Adipocyte (in vitro differentiated cells): ENCODE results near the gene GABRD.

Experiments used
- DNase-seq: peaks from one replicate; pipeline ENCODE4 v3.0.0-alpha.2; 2015; ENCODE audit warnings: low read depth
- H3K27me3 ChIP-seq: replicated peaks from 2 replicates; pipeline ENCODE4 v1.7.0; 2013; ENCODE audit warnings: mild to moderate bottlenecking, low read length, moderate library complexity; ENCODE audit not compliant: control insufficient read depth, insufficient read depth
- H3K36me3 ChIP-seq: 2 replicates; pipeline ENCODE4 v1.7.0; 2013; ENCODE audit warnings: low read length, mild to moderate bottlenecking, moderate library complexity; ENCODE audit not compliant: control insufficient read depth, insufficient read depth, severe bottlenecking
- H3K4me1 ChIP-seq: 2 replicates; pipeline ENCODE4 v1.7.0; 2013; ENCODE audit warnings: mild to moderate bottlenecking, low read length, moderate library complexity; ENCODE audit not compliant: control insufficient read depth, insufficient read depth
- H3K4me3 ChIP-seq: 2 replicates; pipeline ENCODE4 v1.7.0; 2013; ENCODE audit warnings: mild to moderate bottlenecking, low read length, moderate library complexity
- H3K9ac ChIP-seq: 2 replicates; pipeline ENCODE4 v1.7.0; 2013; ENCODE audit warnings: mild to moderate bottlenecking, low read length, moderate library complexity
- H3K9me3 ChIP-seq: 2 replicates; pipeline ENCODE4 v1.7.0; 2013; ENCODE audit warnings: mild to moderate bottlenecking, low read length, moderate library complexity; ENCODE audit not compliant: control insufficient read depth

The GABRD gene

GRCh38 chr1:2032737-2033136 is 13.6 kb downstream of the GABRD start:
- H3K4me3 ChIP-seq: no peak overlapping the region
- H3K9me3 ChIP-seq: no peaks in the 10 kb centered on the region
- H3K36me3 ChIP-seq: no peaks in the 10 kb centered on the region
- peak; percentile 9 for DNase-seq
- no peaks in the 10 kb centered on the region for H3K4me1 ChIP-seq
- H3K27me3 ChIP-seq: peaks cover 27% of the 10 kb centered on the region
- H3K9ac ChIP-seq: no peak overlapping the region

- Histone ChIP-seq H3K27me3 (peaks cover 31% of the 10 kb centered on the region), H3K4me3 (no peak overlapping the region), H3K9ac (no peak overlapping the region), H3K36me3 (no peaks in the 10 kb centered on the region), H3K9me3 (peaks cover 4% of the 10 kb centered on the region), H3K4me1 (no peaks in the 10 kb centered on the region)
- no peak for DNase-seq
These were observed 14.0 kb downstream of the GABRD start for GRCh38 chr1:2033165-2033564.

- peaks cover 30% of the 10 kb centered on the region for H3K27me3 ChIP-seq
- no peak for DNase-seq
- H3K4me3 ChIP-seq: no peak overlapping the region
- no peaks in the 10 kb centered on the region for H3K4me1 ChIP-seq
- peaks cover 16% of the 10 kb centered on the region for H3K9me3 ChIP-seq
- no peak overlapping the region for H3K9ac ChIP-seq
- no peaks in the 10 kb centered on the region for H3K36me3 ChIP-seq
These were observed 17.1 kb downstream of the GABRD start for GRCh38 chr1:2036287-2036686.

GRCh38 chr1:2037314-2037979 is 18.3 kb downstream of the GABRD start:
- H3K9me3 ChIP-seq: peaks cover 16% of the 10 kb centered on the region
- H3K27me3 ChIP-seq: peaks cover 37% of the 10 kb centered on the region
- H3K4me3 ChIP-seq: no peak overlapping the region
- H3K4me1 ChIP-seq: no peaks in the 10 kb centered on the region
- H3K9ac ChIP-seq: no peak overlapping the region
- no peak for DNase-seq
- no peaks in the 10 kb centered on the region for H3K36me3 ChIP-seq

- peaks cover 33% of the 10 kb centered on the region for H3K27me3 ChIP-seq
- H3K36me3 ChIP-seq: no peaks in the 10 kb centered on the region
- peaks cover 16% of the 10 kb centered on the region for H3K9me3 ChIP-seq
- H3K4me1 ChIP-seq: no peaks in the 10 kb centered on the region
- no peak for DNase-seq
- H3K9ac ChIP-seq: no peak overlapping the region
- H3K4me3 ChIP-seq: no peak overlapping the region
These were observed 19.1 kb downstream of the GABRD start for GRCh38 chr1:2038229-2038628.

- H3K27me3 ChIP-seq: peaks cover 35% of the 10 kb centered on the region
- H3K4me3 ChIP-seq: no peak overlapping the region
- H3K9me3 ChIP-seq: peaks cover 16% of the 10 kb centered on the region
- DNase-seq: no peak
- H3K9ac ChIP-seq: no peak overlapping the region
- no peaks in the 10 kb centered on the region for H3K36me3 ChIP-seq
- H3K4me1 ChIP-seq: no peaks in the 10 kb centered on the region
These were observed 20.1 kb downstream of the GABRD start for GRCh38 chr1:2039251-2039650.

GRCh38 chr1:2041305-2041704 is 22.2 kb downstream of the GABRD start:
- Histone ChIP-seq H3K27me3 (peaks cover 36% of the 10 kb centered on the region), H3K4me3 (no peak overlapping the region), H3K4me1 (peaks cover 14% of the 10 kb centered on the region), H3K9ac (no peak overlapping the region), H3K36me3 (no peaks in the 10 kb centered on the region), H3K9me3 (peaks cover 16% of the 10 kb centered on the region)
- no peak for DNase-seq

- Histone ChIP-seq H3K9ac (no peak overlapping the region), H3K36me3 (no peaks in the 10 kb centered on the region), H3K27me3 (peaks cover 36% of the 10 kb centered on the region), H3K9me3 (peaks cover 16% of the 10 kb centered on the region), H3K4me1 (peaks cover 17% of the 10 kb centered on the region), H3K4me3 (no peak overlapping the region)
- DNase-seq: no peak
These were observed 22.7 kb downstream of the GABRD start for GRCh38 chr1:2041887-2042286.

DNA sequence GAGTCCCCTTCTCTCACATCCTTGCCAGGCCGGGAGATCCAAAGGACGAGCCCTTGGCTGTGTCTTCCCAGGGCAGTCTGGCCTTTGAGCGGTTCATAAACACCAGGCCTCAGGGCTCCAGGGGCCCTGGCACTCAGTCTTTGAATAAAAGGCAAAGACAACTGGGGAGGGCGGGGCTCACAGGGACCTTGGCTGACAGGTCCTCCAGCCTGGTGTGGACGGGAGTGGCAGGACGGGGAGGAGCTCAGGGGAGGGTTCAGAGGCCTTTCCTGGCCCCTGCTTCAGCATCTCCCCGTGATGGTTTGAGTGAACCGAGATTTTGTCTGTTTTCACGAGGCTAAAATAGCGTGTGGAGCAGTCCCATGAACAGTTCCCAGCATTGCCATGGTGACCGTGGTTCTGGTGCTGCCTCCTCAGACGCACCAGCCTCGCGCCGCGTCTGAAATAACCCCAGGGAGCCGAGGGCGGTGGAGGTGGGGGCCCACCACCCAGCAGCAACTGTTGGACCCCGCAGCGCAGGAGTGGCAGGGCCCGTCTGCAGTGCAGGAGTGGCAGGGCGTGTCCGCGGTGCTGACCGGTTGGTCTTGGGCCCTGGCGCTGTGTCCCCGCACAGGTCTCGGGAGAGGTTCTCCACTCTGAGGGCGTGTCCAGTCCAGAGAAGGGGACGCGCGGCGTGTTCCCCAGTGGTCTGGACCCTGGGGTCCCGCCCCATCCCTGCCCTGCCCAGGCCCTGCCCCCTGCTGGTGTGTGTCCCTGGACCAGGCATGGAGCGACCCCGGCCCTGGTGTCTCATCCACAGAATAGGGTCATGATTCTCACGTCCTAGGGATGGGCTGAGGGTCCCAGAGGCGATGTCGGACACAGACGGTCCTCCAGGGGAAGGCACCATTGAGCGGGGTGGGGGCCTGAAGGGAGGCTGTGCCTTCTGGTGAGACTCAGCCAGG is 24.0 kb downstream of the GABRD start:
- H3K9me3 ChIP-seq: peaks cover 13% of the 10 kb centered on the region
- no peak overlapping the region for H3K4me3 ChIP-seq
- H3K27me3 ChIP-seq: peaks cover 35% of the 10 kb centered on the region
- H3K9ac ChIP-seq: no peak overlapping the region
- no peak for DNase-seq
- H3K36me3 ChIP-seq: no peaks in the 10 kb centered on the region
- peaks cover 17% of the 10 kb centered on the region for H3K4me1 ChIP-seq

GRCh38 chr1:2043886-2044285 is 24.7 kb downstream of the GABRD start:
- Histone ChIP-seq H3K4me3 (no peak overlapping the region), H3K36me3 (no peaks in the 10 kb centered on the region), H3K27me3 (peaks cover 31% of the 10 kb centered on the region), H3K9me3 (peaks cover 5% of the 10 kb centered on the region), H3K4me1 (peaks cover 17% of the 10 kb centered on the region), H3K9ac (no peak overlapping the region)
- DNase-seq: no peak

- DNase-seq: peak; percentile 83
- Histone ChIP-seq H3K36me3 (no peaks in the 10 kb centered on the region), H3K4me3 (peak overlapping the region; percentile 33), H3K4me1 (peaks cover 17% of the 10 kb centered on the region), H3K9me3 (peaks cover 2% of the 10 kb centered on the region), H3K9ac (peak overlapping the region; percentile 47), H3K27me3 (peaks cover 39% of the 10 kb centered on the region)
These were observed 25.6 kb downstream of the GABRD start for GRCh38 chr1:2044510-2045319.
